ENCODE measurements around the gene GNAS-AS1. TPM values are rescaled to one million over a fixed set of nuclear protein-coding genes. Genes with fewer than 3 reads are reported as not detected.

GNAS-AS1 gene
- total and polyA plus RNA-seq, 10 of the 15 experiments (the other 5 are each of a cell fraction or from before 2014, with no cell fraction given): 0.06 to 2.7 (median 1.2) TPM

DNA sequence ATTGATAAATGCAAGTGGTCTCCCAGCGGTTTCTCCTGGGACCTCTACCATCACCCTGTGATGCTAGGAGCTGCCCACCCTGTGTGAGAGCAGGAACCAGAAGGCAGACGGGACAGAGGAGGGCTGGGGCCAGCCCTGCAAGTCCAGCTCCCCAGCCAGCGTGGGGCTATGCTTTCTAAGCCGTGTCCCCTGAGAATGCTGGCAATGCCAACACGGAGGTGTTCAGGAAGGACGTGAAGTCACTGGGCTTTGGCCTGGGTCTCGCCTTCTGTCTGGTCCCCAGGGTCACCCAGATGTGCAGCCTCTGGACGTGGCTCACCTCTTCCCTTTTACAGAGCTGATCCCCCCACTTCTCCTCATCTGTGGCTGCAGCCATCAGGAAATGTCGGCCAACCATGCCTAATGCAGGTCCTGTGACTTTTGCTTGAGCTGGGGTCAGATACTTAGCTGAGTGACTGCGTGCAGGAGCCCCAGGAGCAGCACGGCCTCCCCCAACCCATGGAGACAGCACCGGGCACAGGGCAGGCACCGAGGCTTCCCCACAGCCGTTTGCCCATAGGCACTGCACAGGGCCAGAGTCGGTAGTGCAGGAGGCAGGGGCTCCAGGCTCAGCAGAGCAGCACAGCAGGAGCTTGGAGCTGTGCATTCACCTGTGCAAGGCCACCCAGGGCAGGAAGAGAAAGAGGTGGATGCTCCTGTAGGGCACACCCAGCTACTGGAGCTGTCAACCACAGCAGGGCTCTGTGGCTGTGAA lies 66.2 kb downstream of the GNAS-AS1 start:
- BruUV-seq (replicated peaks): no TSS peak
- in situ Hi-C loops (cut with MboI) (no loop called here), intact Hi-C loops (cut with micrococcal nuclease; ENCODE audit: unreplicated experiment) (no loop called here)
- TF ChIP-seq BRCA1 (IDR thresholded peaks at IDR 0.05; ENCODE audit: low read depth, low read length) (no peak), CBFB (IDR thresholded peaks at IDR 0.05; ENCODE audit: low read depth) (no peak), TCF3 (IDR thresholded peaks at IDR 0.05; ENCODE audit: borderline replicate concordance, insufficient read depth, low read depth, low read length) (no peak), BMI1 (IDR thresholded peaks at IDR 0.05; ENCODE audit: borderline replicate concordance) (no peak), POLR2AphosphoS5 (IDR thresholded peaks at IDR 0.05; ENCODE audit: low read length) (no peak), STAT1 (conservative IDR thresholded peaks at IDR 0.05) (no peak), ESRRA (IDR thresholded peaks at IDR 0.05; ENCODE audit: low read length) (no peak)
- TF ChIP-seq, protein P1, sequence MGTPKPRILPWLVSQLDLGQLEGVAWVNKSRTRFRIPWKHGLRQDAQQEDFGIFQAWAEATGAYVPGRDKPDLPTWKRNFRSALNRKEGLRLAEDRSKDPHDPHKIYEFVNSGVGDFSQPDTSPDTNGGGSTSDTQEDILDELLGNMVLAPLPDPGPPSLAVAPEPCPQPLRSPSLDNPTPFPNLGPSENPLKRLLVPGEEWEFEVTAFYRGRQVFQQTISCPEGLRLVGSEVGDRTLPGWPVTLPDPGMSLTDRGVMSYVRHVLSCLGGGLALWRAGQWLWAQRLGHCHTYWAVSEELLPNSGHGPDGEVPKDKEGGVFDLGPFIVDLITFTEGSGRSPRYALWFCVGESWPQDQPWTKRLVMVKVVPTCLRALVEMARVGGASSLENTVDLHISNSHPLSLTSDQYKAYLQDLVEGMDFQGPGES (IDR thresholded peaks at IDR 0.05): no peak
- ChIA-PET SMC1A (ENCODE audit: uncharacterized antibody, unreplicated experiment) (no interaction called here), RAD21 (ENCODE audit: unreplicated experiment) (no interaction called here), CTCF (no interaction called here), POLR2A (no interaction called here)
- ATAC-seq (no peak), DNase-seq (ENCODE audit: low read depth, low spot score) (no peak), FAIRE-seq (no peak)
- Histone ChIP-seq H3K4me2 (ENCODE audit: control insufficient read depth, insufficient read depth) (no peak overlapping the region), H4K20me1 (ENCODE audit: control insufficient read depth, insufficient read depth) (no peaks in the 10 kb centered on the region), H3K36me3 (ENCODE audit: control insufficient read depth in 2 of 2, insufficient read depth in 2 of 2, low read length in 1 of 2) (no peaks in the 10 kb centered on the region), H3K27ac (ENCODE audit: control insufficient read depth, insufficient read depth) (no peak overlapping the region), H3K9ac (ENCODE audit: control insufficient read depth, insufficient read depth, low read length) (no peak overlapping the region), H3K4me3 (no peak overlapping the region), H3K4me1 (ENCODE audit: control insufficient read depth, insufficient read depth, low read length) (no peaks in the 10 kb centered on the region), H2AFZ (ENCODE audit: control insufficient read depth, low read depth, low read length) (no peak overlapping the region), H3K9me3 (replicated peaks; ENCODE audit: control insufficient read depth, insufficient read depth, low read length) (no peaks in the 10 kb centered on the region), H3K27me3 (replicated peaks in 1 of 2; ENCODE audit: control insufficient read depth in 2 of 2, insufficient read depth in 2 of 2, low read length in 1 of 2) (peaks cover 6 to 18% of the 10 kb centered on the region in 2 experiments), H3K79me2 (ENCODE audit: control insufficient read depth, insufficient read depth, low read length) (no peaks in the 10 kb centered on the region)
- 19% methylated on average over 15 of the region's 15 CpGs for WGBS (ENCODE audit: insufficient coverage, insufficient replicate concordance, low lambda C conversion rate, missing lambda C conversion rate)
